Left ventricle myocardium inferior (tissue), 1 donor: Measurements from ENCODE around the gene ITGB3. TPM values are rescaled to one million over a fixed set of nuclear protein-coding genes. Genes with fewer than 3 reads are reported as not detected.

Experiments used
- DNase-seq: peaks from one replicate; pipeline ENCODE4 v3.0.0-alpha.2; 2020
- H3K27ac ChIP-seq: fragments of 200-600 bp; replicated peaks from 2 replicates; pipeline ENCODE4 v1.8.0; 2021
- H3K27me3 ChIP-seq: fragments of 200-600 bp; 2 replicates; pipeline ENCODE4 v1.8.0; 2021; ENCODE audit warnings: low read depth
- H3K36me3 ChIP-seq: fragments of 200-600 bp; 2 replicates; pipeline ENCODE4 v1.8.0; 2021
- H3K4me1 ChIP-seq: fragments of 200-600 bp; 2 replicates; pipeline ENCODE4 v1.8.0; 2021
- H3K4me3 ChIP-seq: fragments of 200-600 bp; 2 replicates; pipeline ENCODE4 v1.8.0; 2021; ENCODE audit warnings: mild to moderate bottlenecking, moderate library complexity
- H3K9me3 ChIP-seq: fragments of 200-600 bp; replicated peaks from 2 replicates; pipeline ENCODE4 v1.8.0; 2021
- intact Hi-C: fragments of 100-400 bp; cut with micrococcal nuclease; formaldehyde crosslinking; loops from one replicate; pipeline ENCODE4 v1.11.0; 2022
- total RNA-seq: library from RNA; stranded (reverse); fragmentation: NEBNext Ultra II Directional; extraction: Animal tissue kit (Norgen Biotek cat#: 25700); gene quantifications from one replicate; pipeline ENCODE4 v1.2.1, GENCODE V29; 2021
- TF ChIP-seq, protein P1 (sequence below): fragments of 200-600 bp; IDR thresholded peaks from 2 replicates; pipeline ENCODE4 v1.8.0; 2021; ENCODE audit warnings: antibody characterized with exemption, mild to moderate bottlenecking, borderline replicate concordance
- donor health status: DM: no; HTN: yes; CAD: no; lungs with severe emphysema.

ITGB3 gene
- total RNA-seq, 1 donor from 2014 or later, result 3.3 TPM

DNA sequence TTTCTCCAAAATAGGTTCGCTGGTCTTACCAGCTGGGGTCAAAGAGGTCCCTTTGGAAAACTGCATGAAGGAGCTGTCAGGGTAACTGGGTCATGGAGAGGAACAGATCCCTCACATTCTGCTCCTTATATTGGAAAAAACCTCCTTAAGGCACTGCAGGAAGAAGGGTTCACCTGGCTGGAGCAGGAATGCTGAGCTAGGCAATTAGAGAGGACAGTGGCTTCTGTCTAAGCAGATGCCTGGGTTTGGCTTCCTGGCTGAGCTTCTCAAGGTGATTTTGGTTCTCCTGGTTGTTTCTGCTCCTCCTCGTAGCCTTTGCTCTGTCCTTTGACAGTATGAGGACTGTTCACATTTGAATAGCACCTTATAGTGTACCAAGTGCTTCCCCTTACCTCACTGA, 19.6 kb downstream of the ITGB3 start:
- Histone ChIP-seq H3K27me3 (no peaks in the 10 kb centered on the region), H3K4me3 (no peak overlapping the region), H3K36me3 (no peaks in the 10 kb centered on the region), H3K27ac (no peak overlapping the region), H3K4me1 (peaks cover 44% of the 10 kb centered on the region), H3K9me3 (no peaks in the 10 kb centered on the region)
- intact Hi-C loops, result no loop called here
- no peak for DNase-seq
- TF ChIP-seq, protein P1, sequence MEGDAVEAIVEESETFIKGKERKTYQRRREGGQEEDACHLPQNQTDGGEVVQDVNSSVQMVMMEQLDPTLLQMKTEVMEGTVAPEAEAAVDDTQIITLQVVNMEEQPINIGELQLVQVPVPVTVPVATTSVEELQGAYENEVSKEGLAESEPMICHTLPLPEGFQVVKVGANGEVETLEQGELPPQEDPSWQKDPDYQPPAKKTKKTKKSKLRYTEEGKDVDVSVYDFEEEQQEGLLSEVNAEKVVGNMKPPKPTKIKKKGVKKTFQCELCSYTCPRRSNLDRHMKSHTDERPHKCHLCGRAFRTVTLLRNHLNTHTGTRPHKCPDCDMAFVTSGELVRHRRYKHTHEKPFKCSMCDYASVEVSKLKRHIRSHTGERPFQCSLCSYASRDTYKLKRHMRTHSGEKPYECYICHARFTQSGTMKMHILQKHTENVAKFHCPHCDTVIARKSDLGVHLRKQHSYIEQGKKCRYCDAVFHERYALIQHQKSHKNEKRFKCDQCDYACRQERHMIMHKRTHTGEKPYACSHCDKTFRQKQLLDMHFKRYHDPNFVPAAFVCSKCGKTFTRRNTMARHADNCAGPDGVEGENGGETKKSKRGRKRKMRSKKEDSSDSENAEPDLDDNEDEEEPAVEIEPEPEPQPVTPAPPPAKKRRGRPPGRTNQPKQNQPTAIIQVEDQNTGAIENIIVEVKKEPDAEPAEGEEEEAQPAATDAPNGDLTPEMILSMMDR, result no peak

DNA sequence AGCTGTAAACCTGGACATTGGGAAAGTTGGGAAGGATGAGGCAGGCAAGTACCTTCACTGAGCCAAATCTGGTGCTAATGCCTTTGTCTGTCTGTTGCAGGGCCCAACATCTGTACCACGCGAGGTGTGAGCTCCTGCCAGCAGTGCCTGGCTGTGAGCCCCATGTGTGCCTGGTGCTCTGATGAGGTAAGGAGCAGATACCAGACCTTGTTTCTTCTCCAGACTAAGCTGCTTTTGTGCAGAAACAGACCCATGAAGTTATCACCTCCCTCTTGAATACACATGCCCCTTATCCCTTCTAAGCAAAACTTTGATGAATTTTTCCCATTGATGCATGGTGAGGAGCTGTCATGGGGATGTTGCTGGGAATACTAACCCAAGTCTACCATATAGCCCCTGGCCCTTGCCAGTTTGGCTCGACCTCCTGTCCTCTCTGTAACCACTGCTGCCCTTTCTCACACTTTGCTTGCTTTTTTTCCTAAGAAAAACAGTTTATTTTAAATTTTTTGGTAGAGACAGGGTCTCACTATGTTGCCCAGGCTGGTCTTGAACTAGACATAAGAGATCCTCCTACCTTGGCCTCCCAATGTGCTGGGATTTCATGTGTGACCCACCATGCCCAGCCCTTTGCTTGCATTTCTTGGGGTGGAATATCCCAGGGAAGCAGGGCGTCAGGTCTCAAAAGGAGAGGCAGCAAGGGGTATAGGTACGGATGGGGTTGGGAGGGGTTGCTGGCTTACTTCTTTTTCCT, 20.9 kb downstream of the ITGB3 start:
- intact Hi-C loops, result no loop called here
- TF ChIP-seq, protein P1, result no peak
- Histone ChIP-seq H3K4me1 (peaks cover 56% of the 10 kb centered on the region), H3K27me3 (no peaks in the 10 kb centered on the region), H3K4me3 (no peak overlapping the region), H3K27ac (peak overlapping the region; percentile 89), H3K9me3 (no peaks in the 10 kb centered on the region), H3K36me3 (no peaks in the 10 kb centered on the region)
- no peak for DNase-seq

DNA sequence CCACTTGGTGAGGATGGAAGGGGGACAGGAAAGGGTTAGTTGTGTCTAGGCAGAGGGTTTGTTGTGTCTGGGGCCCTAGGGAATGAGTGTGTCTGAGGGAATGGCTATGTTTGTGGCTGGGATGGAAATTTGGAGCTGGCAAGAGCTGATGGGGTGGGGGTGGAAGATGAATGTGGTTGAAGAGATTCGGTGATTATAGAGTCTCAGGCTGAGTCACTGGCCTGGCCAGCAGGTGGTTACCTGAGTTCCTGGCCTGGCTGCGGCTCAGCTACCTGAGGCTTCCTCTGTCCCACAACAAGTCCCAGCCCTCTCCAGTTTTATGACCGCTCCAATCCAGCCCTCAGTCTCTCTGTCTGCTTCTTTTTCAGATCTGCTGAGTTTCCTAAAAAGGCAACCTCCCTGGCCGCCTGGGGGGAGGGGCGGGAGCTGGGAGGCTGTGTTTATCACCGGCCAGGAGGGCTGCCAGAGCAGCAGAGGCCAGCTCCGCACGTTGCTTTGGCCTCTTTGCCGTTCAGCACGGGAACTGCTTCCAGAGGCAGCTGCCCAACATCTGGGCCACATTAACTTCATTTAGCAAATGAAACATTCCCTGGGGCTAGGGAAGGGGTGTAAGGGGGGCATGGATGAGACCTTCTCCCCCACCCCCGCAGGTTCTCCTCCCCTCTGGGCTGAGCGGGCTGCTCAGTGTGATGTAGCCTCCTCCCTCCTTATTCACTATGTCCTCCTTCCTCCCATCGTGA, 21.8 kb downstream of the ITGB3 start:
- Histone ChIP-seq H3K27ac (peak overlapping the region; percentile 89), H3K9me3 (no peaks in the 10 kb centered on the region), H3K36me3 (no peaks in the 10 kb centered on the region), H3K4me1 (peaks cover 65% of the 10 kb centered on the region), H3K4me3 (no peak overlapping the region), H3K27me3 (no peaks in the 10 kb centered on the region)
- TF ChIP-seq, protein P1, result no peak
- intact Hi-C loops, result no loop called here
- DNase-seq, result peak; percentile 93

DNA sequence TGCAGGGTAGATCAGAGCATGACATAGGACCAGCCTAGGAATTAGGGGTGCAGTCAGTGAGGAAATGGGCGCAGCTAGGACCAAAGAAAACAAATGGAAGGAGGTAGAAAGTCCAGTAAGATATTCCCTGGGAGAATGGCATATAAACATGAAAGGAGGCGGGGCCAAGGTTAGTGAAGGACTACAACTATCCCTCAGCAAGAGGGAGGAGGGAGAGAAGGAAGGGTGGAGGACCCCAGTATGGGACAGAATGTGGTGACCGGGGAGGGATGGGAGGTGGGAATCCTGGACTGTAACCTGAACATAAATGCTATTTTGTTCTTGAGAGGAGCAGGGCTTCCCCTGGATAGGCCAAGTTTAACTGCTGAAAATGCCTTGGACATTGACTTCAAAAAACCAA, 22.8 kb downstream of the ITGB3 start:
- H3K36me3 ChIP-seq, result no peaks in the 10 kb centered on the region
- peak overlapping the region; percentile 89 for H3K27ac ChIP-seq
- no peaks in the 10 kb centered on the region for H3K27me3 ChIP-seq
- TF ChIP-seq, protein P1, result no peak
- intact Hi-C loops, result no loop called here
- H3K4me3 ChIP-seq, result no peak overlapping the region
- H3K4me1 ChIP-seq, result peaks cover 68% of the 10 kb centered on the region
- no peak for DNase-seq
- no peaks in the 10 kb centered on the region for H3K9me3 ChIP-seq

DNA sequence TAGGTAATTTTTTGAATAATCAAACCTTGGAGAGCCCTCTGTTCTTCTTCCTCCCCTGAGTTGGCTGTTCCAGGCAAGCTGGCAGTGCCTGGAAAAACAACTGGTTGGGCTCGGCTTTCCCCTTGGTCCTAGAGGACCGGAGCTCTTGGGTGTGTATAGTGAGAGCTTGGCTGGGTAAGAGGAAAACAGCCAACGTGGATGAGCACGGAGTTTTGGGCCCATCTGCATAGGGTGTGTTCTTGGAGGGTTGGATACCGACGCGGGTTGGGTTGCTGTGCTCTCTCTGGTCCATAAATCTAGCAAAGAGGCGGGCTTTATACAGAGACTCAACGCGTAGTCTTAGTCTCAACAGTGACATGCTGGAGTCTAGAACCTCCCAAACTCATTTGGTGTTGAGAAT, 23.2 kb downstream of the ITGB3 start:
- peaks cover 68% of the 10 kb centered on the region for H3K4me1 ChIP-seq
- TF ChIP-seq, protein P1, result no peak
- intact Hi-C loops, result no loop called here
- H3K27ac ChIP-seq, result peak overlapping the region; percentile 89
- H3K36me3 ChIP-seq, result no peaks in the 10 kb centered on the region
- peak; percentile 73 for DNase-seq
- no peaks in the 10 kb centered on the region for H3K9me3 ChIP-seq
- H3K27me3 ChIP-seq, result no peaks in the 10 kb centered on the region
- no peak overlapping the region for H3K4me3 ChIP-seq
